ENCODE data around the gene SPATS2L. TPM values are rescaled to one million over a fixed set of nuclear protein-coding genes. Genes with fewer than 3 reads are reported as not detected.

Gene SPATS2L
- total and polyA plus RNA-seq, 2 donors (not counting 1 experiment from before 2014, with no cell fraction given) = 0.27 to 0.44 TPM

- no peak for ATAC-seq (ENCODE audit: low read depth)
- no peak overlapping the region for H3K9ac ChIP-seq (ENCODE audit: low read length)
- H4K20me1 ChIP-seq (ENCODE audit: control insufficient read depth, insufficient read depth, low read length, poor library complexity, severe bottlenecking) = no peaks in the 10 kb centered on the region
- H3K4me1 ChIP-seq (ENCODE audit: control insufficient read depth in 2 of 2, insufficient read depth in 2 of 2, low read length in 2 of 2) = no peaks in the 10 kb centered on the region
- H3K4me2 ChIP-seq (replicated peaks; ENCODE audit: low read depth, low read length, poor library complexity, severe bottlenecking) = no peak overlapping the region
- no peaks in the 10 kb centered on the region for H3K79me2 ChIP-seq (ENCODE audit: control insufficient read depth, insufficient read depth, low read length)
- H3K27ac ChIP-seq (ENCODE audit: low read length in 2 of 2) = no peak overlapping the region
- intact Hi-C loops (cut with micrococcal nuclease) = no loop called here
- H3K4me3 Mint-ChIP-seq = no peak overlapping the region
- H3K9me3 ChIP-seq (ENCODE audit: control extremely low read depth in 1 of 3, control insufficient read depth in 2 of 3, insufficient read depth in 1 of 3, low read length in 2 of 3) = no peaks in the 10 kb centered on the region
- no peaks in the 10 kb centered on the region for H3K36me3 ChIP-seq (replicated peaks in 1 of 2; ENCODE audit: control extremely low read depth in 1 of 2, control insufficient read depth in 1 of 2, extremely low read depth in 1 of 2, insufficient read depth in 2 of 2, low read length in 1 of 2)
- no peak for TF ChIP-seq EZH2 (IDR thresholded peaks at IDR 0.05; ENCODE audit: borderline replicate concordance, insufficient read depth, low read depth, low read length, poor library complexity, severe bottlenecking)
- no peak for TF ChIP-seq CTCF (IDR thresholded peaks at IDR 0.05)
- no peak for DNase-seq
- no CpG with 5 or more reads among the region's 2 CpGs for WGBS (ENCODE audit: insufficient coverage)
- no peak overlapping the region for H3K27ac Mint-ChIP-seq
- H3K27me3 Mint-ChIP-seq = peaks cover 27% of the 10 kb centered on the region
- H3K9me3 Mint-ChIP-seq (ENCODE audit: insufficient read depth) = no peaks in the 10 kb centered on the region
- CTCF ChIA-PET = interaction anchor here (0.7 kb wide), 1 partner anchor 8 kb away, joined by 3 read pairs; no protein-coding TSS in a partner anchor
- no peak overlapping the region for H2AFZ ChIP-seq (ENCODE audit: insufficient read depth, low read depth, low read length, poor library complexity, severe bottlenecking)
- no peaks in the 10 kb centered on the region for H3K4me1 Mint-ChIP-seq
- H3K4me3 ChIP-seq (ENCODE audit: control extremely low read depth in 1 of 5, extremely low read depth in 1 of 5, insufficient read depth in 1 of 5, low read depth in 2 of 5, low read length in 4 of 5) = no peak overlapping the region
- POLR2A ChIA-PET = no interaction called here
- no peaks in the 10 kb centered on the region for H3K27me3 ChIP-seq (replicated peaks in 1 of 4; ENCODE audit: control extremely low read depth in 1 of 4, control insufficient read depth in 3 of 4, insufficient read depth in 4 of 4, low read length in 3 of 4)
Measured at GRCh38 chr2:200329384-200329783, 22.9 kb downstream of the SPATS2L start.

GRCh38 chr2:200329798-200330197 is 23.3 kb downstream of the SPATS2L start:
- Histone ChIP-seq H3K36me3 (replicated peaks in 1 of 2; ENCODE audit: control extremely low read depth in 1 of 2, control insufficient read depth in 1 of 2, extremely low read depth in 1 of 2, insufficient read depth in 2 of 2, low read length in 1 of 2) (no peaks in the 10 kb centered on the region), H3K27ac (ENCODE audit: low read length in 2 of 2) (no peak overlapping the region), H2AFZ (ENCODE audit: insufficient read depth, low read depth, low read length, poor library complexity, severe bottlenecking) (no peak overlapping the region), H3K4me2 (replicated peaks; ENCODE audit: low read depth, low read length, poor library complexity, severe bottlenecking) (no peak overlapping the region), H4K20me1 (ENCODE audit: control insufficient read depth, insufficient read depth, low read length, poor library complexity, severe bottlenecking) (no peaks in the 10 kb centered on the region), H3K9me3 (ENCODE audit: control extremely low read depth in 1 of 3, control insufficient read depth in 2 of 3, insufficient read depth in 1 of 3, low read length in 2 of 3) (no peaks in the 10 kb centered on the region), H3K4me1 (ENCODE audit: control insufficient read depth in 2 of 2, insufficient read depth in 2 of 2, low read length in 2 of 2) (no peaks in the 10 kb centered on the region), H3K79me2 (ENCODE audit: control insufficient read depth, insufficient read depth, low read length) (no peaks in the 10 kb centered on the region), H3K4me3 (ENCODE audit: control extremely low read depth in 1 of 5, extremely low read depth in 1 of 5, insufficient read depth in 1 of 5, low read depth in 2 of 5, low read length in 4 of 5) (no peak overlapping the region), H3K9ac (ENCODE audit: low read length) (no peak overlapping the region), H3K27me3 (replicated peaks in 1 of 4; ENCODE audit: control extremely low read depth in 1 of 4, control insufficient read depth in 3 of 4, insufficient read depth in 4 of 4, low read length in 3 of 4) (no peaks in the 10 kb centered on the region)
- Mint-ChIP-seq H3K4me1 (no peaks in the 10 kb centered on the region), H3K27ac (no peak overlapping the region), H3K4me3 (no peak overlapping the region), H3K27me3 (peaks cover 26% of the 10 kb centered on the region), H3K9me3 (ENCODE audit: insufficient read depth) (no peaks in the 10 kb centered on the region)
- DNase-seq = no peak
- ChIA-PET CTCF (no interaction called here), POLR2A (no interaction called here)
- intact Hi-C loops (cut with micrococcal nuclease) = no loop called here
- TF ChIP-seq EZH2 (IDR thresholded peaks at IDR 0.05; ENCODE audit: borderline replicate concordance, insufficient read depth, low read depth, low read length, poor library complexity, severe bottlenecking) = no peak
- TF ChIP-seq CTCF (IDR thresholded peaks at IDR 0.05) = no peak
- no peak for ATAC-seq (ENCODE audit: low read depth)
- WGBS (ENCODE audit: insufficient coverage) = 90% methylated on average over 3 of the region's 3 CpGs
